ENCODE measurements around the gene WASF2. TPM values are rescaled to one million over a fixed set of nuclear protein-coding genes. Genes with fewer than 3 reads are reported as not detected.

WASF2 gene
- total and polyA plus RNA-seq, 11 donors, result 14.2 to 103 (median 47.9) TPM

DNA sequence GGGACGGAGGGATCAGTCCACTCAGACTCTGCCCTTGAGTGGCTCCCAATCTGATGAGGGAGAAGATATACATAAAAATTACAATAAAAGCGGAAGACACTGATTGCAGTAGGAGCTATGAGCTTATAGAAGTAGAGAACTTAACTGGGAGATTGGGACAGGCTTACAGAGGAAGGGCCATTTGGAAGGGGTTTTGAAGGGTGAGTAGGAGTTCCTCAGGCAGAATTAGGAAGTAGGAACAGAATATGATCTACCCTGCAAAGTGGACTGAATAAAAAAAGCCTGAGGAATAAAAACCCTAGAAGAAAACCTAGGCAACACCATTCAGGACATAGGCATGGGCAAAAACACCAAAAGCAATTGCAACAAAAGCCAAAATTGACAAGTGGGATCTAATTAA, 9.2 kb upstream of the WASF2 start:
- Histone ChIP-seq H3K27ac (no peak overlapping the region), H3K36me3 (no peaks in the 10 kb centered on the region), H3K27me3 (no peaks in the 10 kb centered on the region), H3K4me1 (peaks cover 0 to 22% (median 15%) of the 10 kb centered on the region in 12 donors), H3K4me3 (no peak overlapping the region), H3K9me3 (no peaks in the 10 kb centered on the region)
- WGBS, 4 donors, result 93 to 98% (median 97%) methylated on average over 2 of the region's 2 CpGs
- intact Hi-C loops (cut with DNase I), result loop anchor here in 1 of 10 donors (10.0 kb wide), 1 partner anchor 106 kb away; the partner anchor contains the start of gene AHDC1
- DNase-seq, result no peak
- no peak for ATAC-seq
- TF ChIP-seq POLR2A (IDR thresholded peaks at IDR 0.05), result no peak
- TF ChIP-seq, protein P1, sequence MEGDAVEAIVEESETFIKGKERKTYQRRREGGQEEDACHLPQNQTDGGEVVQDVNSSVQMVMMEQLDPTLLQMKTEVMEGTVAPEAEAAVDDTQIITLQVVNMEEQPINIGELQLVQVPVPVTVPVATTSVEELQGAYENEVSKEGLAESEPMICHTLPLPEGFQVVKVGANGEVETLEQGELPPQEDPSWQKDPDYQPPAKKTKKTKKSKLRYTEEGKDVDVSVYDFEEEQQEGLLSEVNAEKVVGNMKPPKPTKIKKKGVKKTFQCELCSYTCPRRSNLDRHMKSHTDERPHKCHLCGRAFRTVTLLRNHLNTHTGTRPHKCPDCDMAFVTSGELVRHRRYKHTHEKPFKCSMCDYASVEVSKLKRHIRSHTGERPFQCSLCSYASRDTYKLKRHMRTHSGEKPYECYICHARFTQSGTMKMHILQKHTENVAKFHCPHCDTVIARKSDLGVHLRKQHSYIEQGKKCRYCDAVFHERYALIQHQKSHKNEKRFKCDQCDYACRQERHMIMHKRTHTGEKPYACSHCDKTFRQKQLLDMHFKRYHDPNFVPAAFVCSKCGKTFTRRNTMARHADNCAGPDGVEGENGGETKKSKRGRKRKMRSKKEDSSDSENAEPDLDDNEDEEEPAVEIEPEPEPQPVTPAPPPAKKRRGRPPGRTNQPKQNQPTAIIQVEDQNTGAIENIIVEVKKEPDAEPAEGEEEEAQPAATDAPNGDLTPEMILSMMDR (IDR thresholded peaks at IDR 0.05), result no peak

GRCh38 chr1:27496604-27497155, 6.7 kb upstream of the WASF2 start:
- Histone ChIP-seq H3K27me3 (no peaks in the 10 kb centered on the region), H3K4me1 (peaks cover 5 to 23% (median 16%) of the 10 kb centered on the region in 12 donors), H3K9me3 (no peaks in the 10 kb centered on the region), H3K36me3 (no peaks in the 10 kb centered on the region), H3K4me3 (peak overlapping the region in 6 of 12 donors; percentile 5 to 28 (median 20)), H3K27ac (no peak overlapping the region)
- WGBS, 4 donors, result 18 to 31% (median 25%) methylated on average over 7 to 8 of the region's 8 CpGs
- peak in 3 of 4 donors; percentile 30 to 34 (median 31) for ATAC-seq
- peak in 2 of 5 donors; percentile 48 for DNase-seq
- intact Hi-C loops (cut with DNase I), result loop anchor here in 1 of 10 donors (10.0 kb wide), 1 partner anchor 108 kb away; the partner anchor contains the start of gene AHDC1
- no peak for TF ChIP-seq POLR2A (IDR thresholded peaks at IDR 0.05)
- TF ChIP-seq, protein P1 (IDR thresholded peaks at IDR 0.05), result peak in 2 of 12 donors; percentile 15 to 38

- Histone ChIP-seq H3K36me3 (no peaks in the 10 kb centered on the region), H3K27ac (peak overlapping the region; percentile 93 to 100 (median 100)), H3K4me1 (peaks cover 5 to 47% (median 34%) of the 10 kb centered on the region in 12 donors), H3K27me3 (no peaks in the 10 kb centered on the region), H3K4me3 (no peak overlapping the region), H3K9me3 (no peaks in the 10 kb centered on the region)
- 93 to 96% (median 95%) methylated on average over 3 of the region's 3 CpGs for WGBS, 4 donors
- intact Hi-C loops (cut with DNase I), result loop anchor here in 3 of 10 donors (5.0 to 10.0 kb wide), 4 partner anchors 35 to 112 kb away; partner anchors contain the start of gene AHDC1 (in 2 of the 3)
- no peak for ATAC-seq
- no peak for TF ChIP-seq POLR2A (IDR thresholded peaks at IDR 0.05)
- TF ChIP-seq, protein P1 (IDR thresholded peaks at IDR 0.05), result no peak
- DNase-seq, result no peak
Observed at GRCh38 chr1:27492796-27493195, 2.8 kb upstream of the WASF2 start.
